GM12801 (cell line): Measurements from ENCODE around the gene NCBP3.

Experiments used
- CTCF ChIP-seq: IDR thresholded peaks from one replicate; pipeline ENCODE4 v1.5.1; 2011; ENCODE audit warnings: control low read depth; ENCODE audit not compliant: insufficient read length; ENCODE audit errors: extremely low read depth

NCBP3 gene

GRCh38 chr17:3804503-3804931, 41.5 kb downstream of the NCBP3 start:
- no peak for TF ChIP-seq CTCF

DNA sequence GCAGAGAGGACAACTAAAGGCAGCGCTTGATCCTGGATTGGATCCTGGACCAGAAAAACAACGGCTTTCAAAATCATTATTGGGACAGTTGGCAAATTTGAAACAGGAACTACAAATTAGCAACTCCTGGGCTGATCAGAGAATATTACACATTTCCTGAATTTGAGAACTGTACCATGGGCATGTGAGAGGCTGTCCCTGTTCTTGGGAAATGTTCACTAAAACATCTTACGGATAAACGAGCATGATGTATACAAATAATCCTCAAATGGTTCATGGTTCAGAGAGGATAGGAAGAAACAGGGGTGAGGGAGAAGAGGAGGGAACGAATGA, 42.8 kb downstream of the NCBP3 start:
- TF ChIP-seq CTCF = no peak

- no peak for TF ChIP-seq CTCF
These were observed 43.4 kb downstream of the NCBP3 start for GRCh38 chr17:3802461-3803307.

- no peak for TF ChIP-seq CTCF
These were observed 44.3 kb downstream of the NCBP3 start for GRCh38 chr17:3801792-3802191.

DNA sequence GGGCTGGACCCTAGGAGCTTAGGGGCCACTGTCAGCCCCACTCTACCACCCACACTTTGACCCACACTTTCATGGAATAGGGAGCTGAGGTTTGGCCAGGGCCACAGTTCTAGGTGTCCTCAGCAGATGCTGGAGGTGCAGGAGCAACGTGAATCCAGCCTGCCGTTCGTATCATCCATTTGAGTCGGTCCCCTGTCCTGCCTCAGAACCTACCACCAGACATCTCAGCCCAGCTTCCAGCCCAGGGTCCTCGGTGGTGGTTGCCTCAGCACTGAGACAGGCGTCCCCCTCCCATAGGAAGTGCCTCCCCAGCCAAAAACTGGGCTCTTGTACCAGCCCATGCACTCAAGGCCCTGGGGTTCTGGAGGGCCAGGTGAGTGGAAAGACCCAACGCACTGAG, 44.7 kb downstream of the NCBP3 start:
- TF ChIP-seq CTCF = no peak

DNA sequence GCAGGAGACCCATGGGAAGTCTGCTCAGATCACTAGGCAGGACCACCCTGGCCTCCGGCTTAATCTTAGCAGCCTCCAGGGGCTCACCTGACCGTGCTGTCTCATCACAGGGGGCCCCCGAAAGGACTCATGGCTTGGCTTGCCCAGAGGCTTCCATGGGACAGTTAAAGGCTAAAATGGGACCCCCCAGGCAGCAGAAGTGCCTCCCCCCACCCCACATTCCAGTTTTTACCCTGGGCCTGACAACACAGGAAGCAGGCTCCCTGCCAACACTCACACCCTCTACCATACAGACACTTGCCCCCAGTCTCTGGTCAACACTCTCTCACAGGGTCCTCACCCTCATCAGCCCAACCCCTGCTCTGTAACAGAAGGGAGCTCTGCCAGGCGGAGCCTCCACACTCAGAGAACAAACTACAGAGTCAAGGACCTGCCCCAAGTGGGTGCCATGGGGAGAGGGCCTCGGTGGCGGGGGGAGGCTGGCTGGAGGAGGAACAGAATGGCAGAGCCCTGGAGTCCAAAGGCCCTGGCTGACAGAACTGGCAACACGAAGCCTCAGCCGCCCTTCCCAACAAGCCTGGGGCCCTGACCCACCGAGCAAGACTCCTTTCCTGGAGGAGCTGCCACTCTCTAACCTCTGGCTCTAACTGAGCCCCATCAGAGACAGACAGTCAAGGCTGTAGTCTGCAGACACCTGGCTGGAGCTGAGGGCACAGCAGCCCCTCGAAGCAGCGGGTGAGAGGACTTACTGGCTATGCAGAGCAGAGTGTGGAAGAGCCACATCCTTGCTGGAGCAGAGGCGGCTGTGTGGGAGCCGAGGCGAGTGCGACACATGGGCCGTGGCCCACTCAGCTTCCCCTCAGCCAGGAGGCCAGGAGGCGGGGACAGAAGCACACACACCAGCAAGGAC, 45.4 kb downstream of the NCBP3 start, which contains the start of gene ITGAE:
Gene ITGAE, minus strand, starts transcription at position 827 of the 910 bp plus-strand sequence. Its CDS starts 44 bp downstream, at position 783.
- no peak for TF ChIP-seq CTCF

GRCh38 chr17:3799181-3799945, 46.7 kb downstream of the NCBP3 start:
- TF ChIP-seq CTCF = no peak
